ENCODE data around the gene ATP2A2.

The ATP2A2 gene

GRCh38 chr12:110310763-110311162, 29.7 kb downstream of the ATP2A2 start:
- ChIA-PET CTCF (interaction anchor here (1.2 to 1.5 kb wide), 2 partner anchors 11 to 14 kb away, joined by 3 to 4 read pairs; no protein-coding TSS in a partner anchor), POLR2A (interaction anchor here (2.0 kb wide), 1 partner anchor 21 kb away, joined by 5 read pairs; no protein-coding TSS in a partner anchor)
- no peak for TF ChIP-seq CTCF (IDR thresholded peaks at IDR 0.05; ENCODE audit: control extremely low read depth, extremely low read depth, low read depth, missing control alignments)
- DNase-seq (ENCODE audit: extremely low spot score), result no peak

- CTCF ChIA-PET, result interaction anchor here (0.8 to 1.5 kb wide), 5 partner anchors 10 to 29 kb away, joined by 3 to 4 read pairs (median 3); no protein-coding TSS in a partner anchor
- POLR2A ChIA-PET, result interaction anchor here (0.6 to 2.0 kb wide), 4 partner anchors 10 to 31 kb away, joined by 3 to 5 read pairs (median 4); no protein-coding TSS in a partner anchor
- no peak for TF ChIP-seq CTCF (IDR thresholded peaks at IDR 0.05; ENCODE audit: control extremely low read depth, extremely low read depth, low read depth, missing control alignments)
- no peak for DNase-seq (ENCODE audit: extremely low spot score)
Observed at GRCh38 chr12:110311903-110312302, 30.9 kb downstream of the ATP2A2 start.

GRCh38 chr12:110312581-110313360, 31.7 kb downstream of the ATP2A2 start:
- CTCF ChIA-PET, result interaction anchor here (0.8 to 1.0 kb wide), 4 partner anchors 12 to 26 kb away, joined by 3 to 4 read pairs (median 3); no protein-coding TSS in a partner anchor
- DNase-seq (ENCODE audit: extremely low spot score), result no peak
- no peak for TF ChIP-seq CTCF (IDR thresholded peaks at IDR 0.05; ENCODE audit: control extremely low read depth, extremely low read depth, low read depth, missing control alignments)
- POLR2A ChIA-PET, result interaction anchor here (0.7 to 2.0 kb wide), 4 partner anchors 9 to 32 kb away, joined by 3 to 5 read pairs (median 4); no protein-coding TSS in a partner anchor

GRCh38 chr12:110314308-110314707, 33.3 kb downstream of the ATP2A2 start:
- POLR2A ChIA-PET, result interaction anchor here (0.7 kb wide), 2 partner anchors 26 to 43 kb away, joined by 4 read pairs; no protein-coding TSS in a partner anchor
- peak; percentile 43 for DNase-seq (ENCODE audit: extremely low spot score)
- no peak for TF ChIP-seq CTCF (IDR thresholded peaks at IDR 0.05; ENCODE audit: control extremely low read depth, extremely low read depth, low read depth, missing control alignments)
- CTCF ChIA-PET, result interaction anchor here (2.5 kb wide), 1 partner anchor 16 kb away, joined by 7 read pairs; no protein-coding TSS in a partner anchor

GRCh38 chr12:110316861-110317260, 35.8 kb downstream of the ATP2A2 start:
- ChIA-PET POLR2A (no interaction called here), CTCF (interaction anchor here (1.1 to 1.8 kb wide), 6 partner anchors 11 to 217 kb away, joined by 3 to 11 read pairs (median 4); partner anchors contain the start of gene ARPC3)
- no peak for DNase-seq (ENCODE audit: extremely low spot score)
- TF ChIP-seq CTCF (IDR thresholded peaks at IDR 0.05; ENCODE audit: control extremely low read depth, extremely low read depth, low read depth, missing control alignments), result no peak

GRCh38 chr12:110317911-110318310, 36.9 kb downstream of the ATP2A2 start:
- POLR2A ChIA-PET, result no interaction called here
- CTCF ChIA-PET, result no interaction called here
- no peak for TF ChIP-seq CTCF (IDR thresholded peaks at IDR 0.05; ENCODE audit: control extremely low read depth, extremely low read depth, low read depth, missing control alignments)
- no peak for DNase-seq (ENCODE audit: extremely low spot score)
